GM12891 (cell line): ENCODE data around the gene GRAMD1B.

Source experiments
- PAX5 ChIP-seq: IDR thresholded peaks from 2 replicates; pipeline ENCODE4 v1.6.1; 2011; ENCODE audit warnings: low read length, moderate library complexity, mild to moderate bottlenecking; ENCODE audit not compliant: insufficient read depth, severe bottlenecking
- POLR2A ChIP-seq: IDR thresholded peaks from 2 replicates; pipeline ENCODE4 v1.6.1; 2011; ENCODE audit warnings: low read depth, low read length, control low read depth
- POLR2AphosphoS5 ChIP-seq: IDR thresholded peaks from 2 replicates; pipeline ENCODE4 v1.6.1; 2011; ENCODE audit warnings: low read depth, low read length, control low read depth

- TF ChIP-seq PAX5 (no peak), POLR2AphosphoS5 (no peak), POLR2A (no peak)
Observed at GRCh38 chr11:123381149-123381548, 48.9 kb upstream of the GRAMD1B start.
